NB4 (cell line): Measurements from ENCODE around the gene SPHK1.

Experiments
- CTCF ChIP-seq: IDR thresholded peaks from one replicate; pipeline ENCODE4 v1.5.1; 2012; ENCODE audit warnings: low read depth, low read length
- POLR2A ChIP-seq: IDR thresholded peaks from 2 replicates; pipeline ENCODE4 v1.6.1; 2011; ENCODE audit warnings: mild to moderate bottlenecking; ENCODE audit not compliant: insufficient read length; ENCODE audit errors: extremely low read depth

DNA sequence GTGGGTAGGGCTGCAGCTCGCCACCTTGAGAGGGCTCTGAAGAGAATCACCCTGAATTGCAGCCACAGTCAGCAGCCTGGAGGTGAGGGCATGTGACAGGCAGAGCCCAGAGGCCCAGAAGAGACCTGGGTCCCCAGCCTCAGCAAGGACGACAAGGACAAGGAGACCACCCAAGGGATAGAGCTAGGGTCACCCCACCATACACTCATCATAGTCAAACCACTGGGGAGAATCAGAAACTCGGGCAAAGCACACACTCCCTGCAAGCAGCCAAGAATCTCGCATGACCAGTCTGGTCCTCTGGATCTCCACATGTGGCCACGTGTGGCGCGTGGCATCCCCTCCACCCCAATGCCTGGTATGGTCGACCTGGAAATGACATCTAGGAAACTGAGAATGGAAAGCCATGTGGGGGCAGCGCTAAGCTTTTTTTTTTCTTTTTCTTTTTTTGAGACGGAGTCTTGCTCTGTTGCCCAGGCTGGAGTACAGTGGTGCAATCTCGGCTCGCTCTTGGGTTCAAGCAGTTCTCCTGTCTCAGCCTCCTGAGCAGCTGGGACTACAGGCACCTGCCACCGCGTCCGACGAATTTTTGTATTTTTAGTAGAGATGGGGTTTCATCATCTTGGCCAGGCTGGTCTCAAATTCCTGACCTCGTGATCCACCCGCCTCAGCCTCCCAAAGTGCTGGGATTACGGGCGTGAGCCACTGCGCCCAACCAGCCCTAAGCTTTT is 4.6 kb upstream of the SPHK1 start:
- TF ChIP-seq POLR2A (no peak), CTCF (no peak)
